Measurements from ENCODE around the gene FEZ2.

Gene FEZ2

DNA sequence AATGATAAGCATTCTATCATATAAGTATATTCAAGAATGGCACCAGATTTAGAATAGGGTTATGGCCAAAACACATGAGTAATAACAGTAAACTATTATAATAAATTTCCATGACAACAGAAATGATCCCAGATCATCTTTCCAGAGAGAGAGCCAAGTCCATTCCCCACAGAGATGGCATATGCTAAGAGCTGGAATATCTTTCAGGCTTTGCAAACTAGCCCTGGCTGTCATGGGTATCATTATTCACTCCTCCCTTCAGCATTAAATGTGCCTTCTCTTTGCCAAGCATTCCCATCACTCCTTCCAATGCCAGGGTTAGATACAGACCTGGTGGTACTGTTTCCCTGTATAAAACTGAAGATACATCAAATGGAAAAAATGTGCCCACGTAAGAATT, 10.9 kb downstream of the FEZ2 start:
- DNase-seq: no peak

- DNase-seq: no peak
These were observed 11.3 kb downstream of the FEZ2 start for GRCh38 chr2:36586672-36587071.

DNA sequence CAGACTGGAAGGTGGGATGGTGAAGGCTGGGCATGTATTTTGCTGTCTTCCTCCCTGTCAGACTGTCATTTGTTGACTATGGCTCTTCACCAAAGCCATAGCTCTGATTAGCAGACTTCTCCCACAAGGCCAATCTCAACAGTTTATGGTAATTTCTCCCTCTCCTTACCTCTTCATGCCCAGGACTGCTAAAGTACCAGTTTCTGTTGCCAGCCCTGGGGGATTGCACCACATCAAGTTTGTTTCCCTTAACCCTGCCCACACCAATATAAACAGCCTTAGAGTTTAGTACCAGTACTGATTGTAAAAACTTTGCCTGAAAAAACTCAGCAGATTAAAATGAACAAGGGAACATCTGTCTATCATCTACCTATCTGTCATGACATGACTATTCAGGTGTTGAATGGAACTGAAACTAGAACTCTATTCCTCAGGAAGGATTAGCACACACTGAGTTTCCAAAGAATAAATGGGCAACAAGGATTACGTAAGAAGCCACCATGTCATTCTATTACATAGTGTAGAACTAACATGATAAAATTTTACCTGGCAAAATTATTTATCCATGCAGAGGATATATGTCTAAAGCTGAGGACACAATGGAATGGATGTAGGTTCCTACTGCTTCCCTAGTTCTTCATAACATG, 13.7 kb downstream of the FEZ2 start:
- DNase-seq: no peak

DNA sequence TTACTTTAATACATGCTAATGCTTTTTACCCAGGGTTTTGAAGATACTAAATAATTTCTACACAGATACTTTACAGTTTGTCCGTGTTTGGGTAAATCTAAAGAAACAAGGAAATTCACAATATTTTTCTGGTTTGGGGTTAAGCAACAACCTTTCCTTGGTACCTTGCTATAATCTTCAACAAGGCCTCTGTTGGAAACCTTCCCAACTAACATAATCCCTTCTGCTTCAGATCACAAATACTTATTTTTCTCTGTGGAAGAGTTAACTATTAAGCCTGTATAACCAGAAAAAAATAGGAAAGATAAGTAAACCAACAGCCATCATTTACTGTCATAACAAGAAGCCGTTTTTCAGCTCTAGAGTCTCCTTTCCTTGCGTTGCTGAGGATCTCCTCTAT, 15.0 kb downstream of the FEZ2 start:
- DNase-seq: no peak

DNA sequence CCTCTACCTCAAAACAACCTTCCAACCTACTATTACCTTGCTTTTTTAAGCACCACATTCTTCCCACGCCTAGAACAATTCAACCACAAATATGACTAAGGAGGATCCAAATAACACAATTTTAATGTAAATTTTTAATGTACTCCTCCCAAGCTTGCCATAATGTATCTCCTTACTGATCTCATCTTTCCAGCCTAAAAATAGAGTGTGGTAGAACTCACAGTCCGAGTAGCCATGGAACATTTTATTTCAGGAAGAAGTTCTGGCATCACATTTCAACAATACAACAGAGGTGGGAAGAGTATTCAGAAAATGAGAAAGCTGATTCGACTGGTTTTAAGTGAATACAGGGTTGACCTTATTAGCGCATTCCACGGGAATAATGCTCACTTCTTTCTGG, 15.4 kb downstream of the FEZ2 start:
- no peak for DNase-seq

DNA sequence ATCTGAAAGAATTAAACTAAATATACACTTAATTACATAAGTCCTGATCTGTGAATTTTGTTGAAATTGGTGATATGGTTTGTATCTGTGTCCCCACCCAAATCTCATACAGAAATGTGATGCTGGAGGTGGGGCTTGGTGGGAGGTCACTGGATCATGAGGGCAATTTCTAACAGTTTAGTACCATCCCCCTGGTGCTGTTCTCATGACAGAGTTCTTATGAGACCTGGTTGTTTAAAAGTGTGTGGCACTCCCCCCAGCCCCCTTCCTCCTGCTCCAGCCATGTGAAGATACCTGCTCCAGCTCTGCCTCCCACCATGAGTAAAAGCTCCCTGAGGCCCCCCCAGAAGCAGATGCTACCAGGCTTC, 18.7 kb downstream of the FEZ2 start:
- DNase-seq: no peak

DNA sequence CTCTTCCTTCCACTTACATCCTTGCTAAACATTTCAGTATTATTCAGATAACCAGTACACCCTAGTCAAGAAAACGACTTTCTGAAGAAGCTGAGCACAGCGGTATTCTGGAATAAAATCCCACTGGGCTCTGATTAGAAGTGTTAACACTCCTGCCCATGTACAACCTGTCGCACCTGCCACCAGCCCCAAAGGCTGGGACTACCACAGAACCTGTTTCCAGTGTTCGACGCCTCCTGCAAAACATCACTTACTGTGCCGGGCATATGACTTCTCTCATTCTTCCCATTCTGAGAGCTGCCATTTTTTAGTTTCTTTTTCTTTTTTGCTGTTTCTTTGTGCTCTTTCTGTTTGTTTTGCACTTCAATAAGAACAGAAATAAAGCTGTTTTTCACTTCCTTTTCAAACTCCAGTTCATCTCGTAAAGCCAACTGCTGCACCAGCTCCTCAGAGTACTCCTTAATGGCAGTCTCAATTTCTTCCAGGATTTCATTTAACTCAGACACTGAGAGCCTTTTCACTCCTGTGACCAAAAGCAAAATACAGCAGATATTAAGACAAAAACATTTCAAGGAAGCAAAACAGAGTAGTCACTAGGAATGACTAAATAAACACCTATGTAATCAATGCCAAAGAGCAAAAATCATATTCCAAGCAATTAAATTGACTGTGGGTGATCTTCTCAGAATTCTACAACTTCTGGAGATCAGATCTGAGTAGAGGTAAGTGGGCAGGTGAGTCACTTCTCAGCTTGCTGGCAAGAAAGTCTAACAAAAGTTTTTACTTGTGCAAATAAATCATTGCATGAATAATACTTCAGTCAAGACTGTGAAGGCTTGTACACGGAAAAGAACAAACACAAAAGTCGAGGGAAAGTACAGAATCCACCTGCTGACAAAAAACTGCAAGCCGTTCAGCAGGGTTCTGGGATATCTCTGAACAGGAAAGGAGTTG, 19.3 kb downstream of the FEZ2 start:
- no peak for DNase-seq

GRCh38 chr2:36577884-36578283, 20.1 kb downstream of the FEZ2 start:
- DNase-seq: no peak

- no peak for DNase-seq
These were observed 23.4 kb downstream of the FEZ2 start for GRCh38 chr2:36574560-36574959.

- DNase-seq: no peak
These were observed 24.8 kb downstream of the FEZ2 start for GRCh38 chr2:36573165-36573564.

DNA sequence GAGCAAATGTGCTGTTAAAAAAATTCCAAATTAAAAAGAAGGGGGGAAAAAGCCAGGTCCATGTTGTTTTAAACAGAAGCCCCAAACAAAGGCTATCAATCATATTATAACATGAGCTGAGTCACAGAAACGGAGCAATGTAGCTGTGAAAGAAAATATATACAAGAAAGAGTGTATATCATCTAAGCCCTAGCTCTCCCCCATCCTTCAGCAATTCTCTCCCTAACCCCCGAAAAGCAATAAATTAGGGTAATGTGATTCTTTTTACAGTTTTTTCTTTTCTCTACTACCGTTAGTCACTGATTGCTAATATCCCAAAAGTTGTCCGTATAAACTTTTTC, 25.3 kb downstream of the FEZ2 start:
- no peak for DNase-seq

DNA sequence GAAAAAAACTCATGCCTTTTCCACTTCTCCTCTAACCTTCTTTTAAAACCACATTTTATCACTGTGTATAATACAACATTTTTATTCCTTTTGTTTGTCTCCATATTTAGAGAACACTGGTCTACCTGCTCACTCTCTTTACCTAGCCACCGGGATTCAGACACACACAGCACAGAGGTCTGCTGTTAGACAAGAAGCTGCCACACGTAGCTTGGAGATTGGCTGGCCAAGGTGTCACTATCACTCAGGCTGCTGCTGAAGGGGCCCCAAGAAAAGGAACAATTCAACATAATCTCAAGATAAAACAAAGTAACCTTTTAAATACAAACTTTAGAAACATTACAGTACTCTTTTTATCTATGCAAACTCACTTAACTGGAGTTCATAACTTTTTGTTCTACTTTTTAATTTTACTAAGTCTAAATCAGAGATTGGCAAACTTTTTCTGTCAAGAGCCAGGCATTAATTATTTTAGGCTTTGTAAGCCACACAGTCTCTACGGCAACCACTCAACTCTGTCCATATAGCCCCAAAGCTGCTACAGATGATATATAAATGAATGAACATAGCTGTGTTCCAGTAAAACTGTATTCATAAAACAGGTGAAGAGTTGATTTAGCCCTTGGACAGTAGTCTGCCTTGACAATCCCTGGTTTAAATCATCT, 25.8 kb downstream of the FEZ2 start:
- no peak for DNase-seq

DNA sequence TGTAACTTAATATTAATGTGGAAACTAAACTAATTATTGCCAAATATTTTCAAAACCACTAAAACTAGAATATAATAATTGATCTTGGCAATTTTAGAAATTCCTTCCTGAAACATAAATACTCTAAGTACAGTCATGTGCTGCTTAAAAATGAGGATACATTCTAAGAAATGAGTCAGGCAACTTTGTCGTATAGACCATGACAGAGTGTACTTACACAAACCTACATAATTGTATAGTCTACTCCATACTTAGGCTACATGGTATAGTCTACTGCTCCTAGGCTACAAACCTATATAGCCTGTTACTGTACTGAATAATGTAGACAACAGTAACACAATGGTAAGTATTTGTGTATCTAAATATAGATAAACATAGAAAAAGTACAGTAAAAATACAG, 27.6 kb downstream of the FEZ2 start:
- peak; percentile 57 for DNase-seq

DNA sequence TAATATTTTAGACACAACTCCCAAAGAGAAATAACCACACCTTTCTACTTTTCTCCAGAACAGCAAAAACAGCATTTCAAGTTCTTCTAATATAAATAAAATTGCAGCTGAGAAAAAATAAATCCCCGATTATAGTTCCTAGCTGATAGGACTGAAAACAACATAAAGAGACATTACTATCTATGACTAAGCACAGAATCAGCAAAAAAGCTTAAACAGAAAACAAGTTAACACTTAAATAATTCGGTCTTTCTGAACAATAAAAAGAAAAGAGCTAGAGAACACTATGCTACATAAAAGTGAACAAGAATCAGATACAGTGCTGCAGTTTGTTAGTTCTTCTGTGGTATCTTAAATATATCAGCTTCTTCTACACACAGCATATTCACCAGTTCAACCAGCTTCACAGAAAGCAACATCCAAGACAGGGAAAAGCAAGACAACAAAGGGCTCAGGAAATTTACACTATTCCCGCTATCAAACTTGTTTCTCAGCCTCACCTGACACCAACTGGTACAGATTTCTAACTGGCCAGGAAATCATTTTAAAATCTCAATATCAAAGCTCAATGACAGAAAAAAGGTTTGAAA, 28.6 kb downstream of the FEZ2 start:
- DNase-seq: no peak

DNA sequence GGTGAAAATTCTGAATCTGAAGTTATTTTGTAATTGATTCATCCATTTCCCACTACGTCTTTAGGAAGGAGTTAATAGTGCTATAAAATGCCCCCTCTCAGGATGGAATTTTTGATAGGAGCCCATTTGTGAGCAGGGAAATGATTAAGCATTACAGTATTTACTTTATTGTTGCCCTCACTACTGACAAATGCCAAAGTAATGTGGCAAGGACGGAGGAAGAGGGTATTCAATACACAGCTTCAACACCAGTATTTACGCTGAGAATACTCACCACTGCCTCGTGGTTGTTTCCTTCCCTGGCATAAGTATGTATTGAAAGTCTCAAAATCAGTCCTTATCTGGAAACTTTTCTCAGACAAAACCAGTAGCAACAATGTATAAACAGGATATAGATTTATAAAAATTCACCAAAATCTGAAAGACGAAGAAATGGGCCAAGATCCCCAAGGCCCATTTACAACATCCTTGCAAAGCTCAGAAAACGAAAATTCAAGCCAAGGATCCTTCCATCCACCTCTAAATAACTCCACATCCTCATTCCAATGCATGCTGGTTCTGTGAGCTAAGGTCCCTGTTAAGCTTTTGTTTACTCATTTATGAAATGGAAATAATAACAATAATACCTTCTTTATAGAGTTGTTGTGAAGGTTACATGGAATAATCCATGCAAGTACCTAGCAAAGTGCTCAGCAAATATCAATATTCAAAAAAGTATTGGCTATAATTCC, 29.3 kb downstream of the FEZ2 start:
- DNase-seq: peak; percentile 44

- DNase-seq: no peak
These were observed 30.1 kb downstream of the FEZ2 start for GRCh38 chr2:36567711-36568408.

GRCh38 chr2:36566887-36567286, 31.1 kb downstream of the FEZ2 start:
- DNase-seq: no peak

GRCh38 chr2:36565712-36566111, 32.3 kb downstream of the FEZ2 start:
- no peak for DNase-seq

DNA sequence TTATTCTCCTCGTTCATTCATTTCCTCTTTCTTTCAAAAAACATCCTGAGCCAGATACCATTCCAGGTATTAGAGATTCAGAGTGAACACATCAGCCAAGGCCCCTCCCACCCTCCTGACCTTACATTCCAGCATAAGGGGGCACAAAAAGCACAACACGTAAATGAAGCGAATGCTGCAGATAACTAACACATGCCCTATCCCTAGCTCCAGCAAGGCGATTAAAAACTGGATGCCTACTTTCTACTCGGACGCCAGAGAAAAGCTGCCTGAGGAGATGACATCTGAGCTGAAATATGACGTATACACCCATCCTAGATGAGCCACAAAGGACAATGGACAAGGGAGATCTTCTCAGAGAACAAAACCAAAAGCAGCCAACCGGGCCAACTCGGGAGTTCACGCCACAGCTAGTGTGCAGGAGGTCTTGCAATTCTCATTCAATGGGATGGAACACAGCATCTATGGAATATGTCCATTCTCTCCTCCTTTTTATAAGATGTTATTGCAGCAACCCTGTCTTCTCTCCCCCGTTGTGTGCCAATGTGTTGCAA, 33.5 kb downstream of the FEZ2 start:
- no peak for DNase-seq

GRCh38 chr2:36562973-36563532, 34.9 kb downstream of the FEZ2 start:
- DNase-seq: peak; percentile 51

- DNase-seq: peak; percentile 73
These were observed 35.7 kb downstream of the FEZ2 start for GRCh38 chr2:36562240-36562639.
